DND-41 (cell line): ENCODE data around the gene HIBADH.
"Not testable (repeated sequence)": the region's sequence is repeated elsewhere in the genome, so short reads cannot be mapped to it uniquely, and the experiment has no call there.

Experiments
- ATAC-seq: fragments of 200-7000 bp; cut with Tn5 transposase; 3 replicates; pipeline ENCODE4 v1.9.1; 2021; ENCODE audit warnings: low read depth; ENCODE audit not compliant: insufficient read depth
- DNase-seq: peaks from one replicate; pipeline ENCODE4 v3.0.0-alpha.2; 2020
- H2AFZ ChIP-seq: 2 replicates; pipeline ENCODE4 v1.6.0; 2012; ENCODE audit warnings: low read depth, low read length
- H3K27ac ChIP-seq: 2 replicates; pipeline ENCODE4 v1.5.1; 2012; ENCODE audit warnings: low read length, inconsistent platforms
- H3K27me3 ChIP-seq: fragments of 200-600 bp; sonication (generic); 2 replicates; pipeline ENCODE4 v1.6.0; 2012; ENCODE audit warnings: low read length, mild to moderate bottlenecking, inconsistent platforms; ENCODE audit not compliant: insufficient read depth, poor library complexity
- H3K36me3 ChIP-seq: 2 replicates; pipeline ENCODE4 v1.5.1; 2012; ENCODE audit warnings: low read length, inconsistent platforms; ENCODE audit not compliant: insufficient read depth
- H3K4me1 ChIP-seq: 2 replicates; pipeline ENCODE4 v1.5.1; 2012; ENCODE audit warnings: mild to moderate bottlenecking, low read length; ENCODE audit not compliant: insufficient read depth
- H3K4me2 ChIP-seq: 2 replicates; pipeline ENCODE4 v1.6.0; 2012; ENCODE audit warnings: mild to moderate bottlenecking, moderate library complexity, low read length, inconsistent platforms; ENCODE audit not compliant: insufficient read depth
- H3K4me3 ChIP-seq, 2 experiments: fragments of 200-600 bp in 1 of 2; shearing (Covaris generic) in 1 of 2; 2 replicates each; pipeline ENCODE4 v1.5.1; 2012 to 2016; ENCODE audit warnings: inconsistent platforms in 2 of 2, low read length in 2 of 2, mild to moderate bottlenecking in 2 of 2, low read depth in 1 of 2, moderate library complexity in 1 of 2
- H3K79me2 ChIP-seq: 2 replicates; pipeline ENCODE4 v1.6.0; 2012; ENCODE audit warnings: low read length, inconsistent platforms; ENCODE audit not compliant: insufficient read depth
- H3K9ac ChIP-seq: 2 replicates; pipeline ENCODE4 v1.6.0; 2012; ENCODE audit warnings: low read depth, mild to moderate bottlenecking, inconsistent platforms, low read length, moderate library complexity
- H3K9me3 ChIP-seq: 2 replicates; pipeline ENCODE4 v1.5.1; 2012; ENCODE audit warnings: low read length, moderate library complexity, mild to moderate bottlenecking, inconsistent platforms; ENCODE audit not compliant: insufficient read depth, severe bottlenecking
- H4K20me1 ChIP-seq: 2 replicates; pipeline ENCODE4 v1.6.0; 2012; ENCODE audit warnings: low read length; ENCODE audit not compliant: insufficient read depth
- CTCF ChIP-seq: IDR thresholded peaks from 2 replicates; pipeline ENCODE4 v1.5.1; 2012; ENCODE audit warnings: borderline replicate concordance, low read length, moderate library complexity, mild to moderate bottlenecking; ENCODE audit not compliant: poor library complexity, severe bottlenecking; ENCODE audit errors: extremely low read depth
- EZH2 ChIP-seq: IDR thresholded peaks from 3 replicates; pipeline ENCODE4 v1.6.1; 2012; ENCODE audit warnings: borderline replicate concordance, low read depth, mild to moderate bottlenecking, moderate library complexity, low read length, inconsistent platforms; ENCODE audit not compliant: severe bottlenecking

HIBADH gene

GRCh38 chr7:27585781-27586447, 76.8 kb downstream of the HIBADH start:
- no peak overlapping the region for H3K9ac ChIP-seq
- ATAC-seq (no peak), DNase-seq (no peak)
- no peaks in the 10 kb centered on the region for H4K20me1 ChIP-seq
- H3K4me3 ChIP-seq = no peak overlapping the region
- no peaks in the 10 kb centered on the region for H3K27me3 ChIP-seq
- H3K4me1 ChIP-seq = no peaks in the 10 kb centered on the region
- no peaks in the 10 kb centered on the region for H3K9me3 ChIP-seq
- TF ChIP-seq EZH2 = no peak
- no peak for TF ChIP-seq CTCF
- no peaks in the 10 kb centered on the region for H3K79me2 ChIP-seq
- no peak overlapping the region for H3K4me2 ChIP-seq
- H3K27ac ChIP-seq = no peak overlapping the region
- no peak overlapping the region for H2AFZ ChIP-seq
- H3K36me3 ChIP-seq = 0 out of 2 replicates have a peak, but pooled peaks cover 4% of the 10 kb centered on the region

- H3K9me3 ChIP-seq = no peaks in the 10 kb centered on the region
- no peak overlapping the region for H2AFZ ChIP-seq
- no peaks in the 10 kb centered on the region for H3K4me1 ChIP-seq
- H3K9ac ChIP-seq = no peak overlapping the region
- 0 out of 2 replicates have a peak, but pooled peaks cover 4% of the 10 kb centered on the region for H3K36me3 ChIP-seq
- no peak for ATAC-seq
- no peaks in the 10 kb centered on the region for H3K79me2 ChIP-seq
- TF ChIP-seq CTCF = no peak
- no peak for TF ChIP-seq EZH2
- DNase-seq = no peak
- H3K4me3 ChIP-seq = no peak overlapping the region
- no peak overlapping the region for H3K4me2 ChIP-seq
- H4K20me1 ChIP-seq = no peaks in the 10 kb centered on the region
- no peaks in the 10 kb centered on the region for H3K27me3 ChIP-seq
- no peak overlapping the region for H3K27ac ChIP-seq
Measured at GRCh38 chr7:27581906-27582305, 80.8 kb downstream of the HIBADH start.

DNA sequence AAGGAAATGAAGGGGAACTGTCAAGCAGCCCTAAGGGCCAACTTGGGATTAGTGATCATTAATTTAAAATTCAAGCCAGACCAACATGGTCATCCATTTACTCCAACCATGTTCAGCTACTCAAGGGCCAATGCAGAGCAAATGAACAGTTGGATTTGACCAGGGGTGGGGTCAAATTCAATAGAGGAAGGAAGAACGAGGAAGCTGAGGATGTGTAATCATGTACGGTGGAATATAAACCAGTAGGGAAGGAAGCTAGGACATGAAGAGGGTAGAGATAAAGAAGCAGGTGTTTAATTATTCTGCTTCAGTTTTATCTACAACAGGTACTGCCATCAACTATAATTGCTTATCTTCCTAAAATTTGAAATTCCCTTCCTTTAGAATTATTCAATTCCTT, 81.6 kb downstream of the HIBADH start:
- Histone ChIP-seq H3K27me3 (no peaks in the 10 kb centered on the region), H3K4me1 (no peaks in the 10 kb centered on the region), H3K4me2 (no peak overlapping the region), H3K36me3 (0 out of 2 replicates have a peak, but pooled peaks cover 4% of the 10 kb centered on the region), H4K20me1 (no peaks in the 10 kb centered on the region), H3K9me3 (no peaks in the 10 kb centered on the region), H3K9ac (no peak overlapping the region), H2AFZ (no peak overlapping the region), H3K27ac (no peak overlapping the region), H3K79me2 (no peaks in the 10 kb centered on the region), H3K4me3 (no peak overlapping the region)
- ATAC-seq = no peak
- no peak for DNase-seq
- TF ChIP-seq CTCF (no peak), EZH2 (no peak)

- TF ChIP-seq EZH2 (no peak), CTCF (no peak)
- no peaks in the 10 kb centered on the region for H3K79me2 ChIP-seq
- no peak for DNase-seq
- ATAC-seq = no peak
- H3K4me1 ChIP-seq = no peaks in the 10 kb centered on the region
- no peak overlapping the region for H3K9ac ChIP-seq
- no peak overlapping the region for H3K4me2 ChIP-seq
- no peaks in the 10 kb centered on the region for H3K9me3 ChIP-seq
- no peak overlapping the region for H3K4me3 ChIP-seq
- no peak overlapping the region for H2AFZ ChIP-seq
- no peak overlapping the region for H3K27ac ChIP-seq
- H3K36me3 ChIP-seq = no peaks in the 10 kb centered on the region
- H4K20me1 ChIP-seq = no peaks in the 10 kb centered on the region
- H3K27me3 ChIP-seq = no peaks in the 10 kb centered on the region
Measured at GRCh38 chr7:27579565-27579964, 83.1 kb downstream of the HIBADH start.

DNA sequence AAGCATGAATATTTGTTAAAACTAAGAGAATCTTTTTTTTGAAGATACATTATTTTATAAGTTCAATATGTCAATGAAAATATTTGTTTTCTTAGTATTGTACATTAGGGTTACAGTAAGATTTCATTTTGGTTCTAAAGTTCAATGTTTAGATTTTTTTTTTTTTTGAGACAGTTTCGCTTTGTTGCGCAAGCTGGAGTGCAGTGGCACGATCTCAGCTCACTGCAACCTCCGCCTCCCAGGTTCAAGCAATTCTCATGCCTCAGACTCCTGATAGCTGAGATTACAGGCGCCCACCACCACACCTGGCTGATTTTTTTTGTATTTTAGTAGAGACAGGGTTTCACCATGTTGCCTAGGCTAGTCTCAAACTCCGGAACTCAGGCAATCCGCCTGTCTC, 84.5 kb downstream of the HIBADH start:
- not testable (repeated sequence) for H2AFZ ChIP-seq

More for the DNA sequence above, 84.5 kb downstream of the HIBADH start:
- not testable (repeated sequence) for ATAC-seq, H3K27ac ChIP-seq, H3K27me3 ChIP-seq, H3K9me3 ChIP-seq, DNase-seq, H3K4me3 ChIP-seq, H3K4me2 ChIP-seq, H3K36me3 ChIP-seq, H4K20me1 ChIP-seq, H3K79me2 ChIP-seq, H3K4me1 ChIP-seq, H3K9ac ChIP-seq
